HepG2 (cell line): ENCODE measurements around the gene KIAA0232. TPM values are rescaled to one million over a fixed set of nuclear protein-coding genes. Genes with fewer than 3 reads are reported as not detected.

Source experiments
- BRCA1 ChIP-seq: sonication (generic); formaldehyde crosslinking; IDR thresholded peaks from 2 replicates; pipeline ENCODE4 v1.4.0; 2020; ENCODE audit warnings: missing genetic modification reagents
- DDIT3 ChIP-seq: sonication (generic); formaldehyde crosslinking; IDR thresholded peaks from 2 replicates; pipeline ENCODE4 v1.4.0; 2020; ENCODE audit warnings: mild to moderate bottlenecking, missing genetic modification reagents
- FOXC1 ChIP-seq: sonication (generic); formaldehyde crosslinking; IDR thresholded peaks from 2 replicates; pipeline ENCODE4 v1.8.0; 2022; ENCODE audit warnings: mild to moderate bottlenecking, missing genetic modification reagents, borderline replicate concordance
- KDM1A ChIP-seq: IDR thresholded peaks from 2 replicates; pipeline ENCODE4 v1.6.1; 2016; ENCODE audit warnings: missing compliant biosample characterization
- MXD4 ChIP-seq: IDR thresholded peaks from 2 replicates; pipeline ENCODE4 v1.6.1; 2016; ENCODE audit warnings: mild to moderate bottlenecking, missing biosample characterization, missing genetic modification reagents
- SP5 ChIP-seq: IDR thresholded peaks from 2 replicates; pipeline ENCODE4 v1.6.1; 2016; ENCODE audit warnings: low read depth, borderline replicate concordance
- TOE1 ChIP-seq: sonication (generic); formaldehyde crosslinking; IDR thresholded peaks from 2 replicates; pipeline ENCODE4 v1.4.0; 2020; ENCODE audit warnings: mild to moderate bottlenecking, missing genetic modification reagents
- YEATS4 ChIP-seq: sonication (generic); formaldehyde crosslinking; IDR thresholded peaks from 2 replicates; pipeline ENCODE4 v1.4.0; 2020; ENCODE audit warnings: missing genetic modification reagents, borderline replicate concordance
- ZNF605 ChIP-seq: sonication (generic); formaldehyde crosslinking; IDR thresholded peaks from 2 replicates; pipeline ENCODE4 v1.8.0; 2022; ENCODE audit warnings: mild to moderate bottlenecking, missing genetic modification reagents
- ZNF83 ChIP-seq: sonication (generic); formaldehyde crosslinking; IDR thresholded peaks from 2 replicates; pipeline ENCODE4 v1.4.0; 2020; ENCODE audit warnings: missing genetic modification reagents, mild to moderate bottlenecking, borderline replicate concordance
- ZSCAN5A ChIP-seq: sonication (generic); formaldehyde crosslinking; IDR thresholded peaks from 2 replicates; pipeline ENCODE4 v1.8.0; 2022; ENCODE audit warnings: mild to moderate bottlenecking, missing genetic modification reagents, borderline replicate concordance
- polyA plus RNA-seq, 8 experiments: library from polyadenylated mRNA; depleted of rRNA in 3 of 8; stranded (reverse) in 7 of 8; unstranded in 1 of 8; fragments of >200 nt; fragmentation: Illumina TruSeq in 4 of 8; extraction: Trizol in 4 of 8; gene quantifications; 2 replicates each; pipeline versions ENCODE4 v1.2.1 to v1.2.3, GENCODE V29; 2011 to 2016; ENCODE audit warnings: low read depth in 4 of 8, missing spikeins in 1 of 8, mixed read lengths in 1 of 8; ENCODE audit not compliant: insufficient read depth in 1 of 8
- total RNA-seq, 5 experiments: library from RNA; depleted of rRNA; stranded (reverse); fragments of >200 nt; fragmentation: Illumina TruSeq; extraction: Trizol; gene quantifications; 2 replicates each; pipeline ENCODE4 v1.2.3, GENCODE V29; 2016; ENCODE audit warnings: low read depth in 1 of 5

KIAA0232 gene
- total and polyA plus RNA-seq, 2 of the 13 experiments (the other 11 are each of a cell fraction or from before 2014, with no cell fraction given) = 7.8 to 17.1 TPM

GRCh38 chr4:6782147-6782845 lies at the start of gene KIAA0232 (continued):
- TF ChIP-seq TOE1 (no peak), BRCA1 (CRISPR knock-in tag) (no peak), ZSCAN5A (CRISPR knock-in tag) (no peak), FOXC1 (no peak), MXD4 (peak; percentile 56; the same call in 1 of the 2 replicates), ZNF605 (CRISPR knock-in tag) (no peak), SP5 (peak; percentile 88), ZNF83 (no peak), KDM1A (CRISPR knock-in tag) (no peak), YEATS4 (CRISPR knock-in tag) (peak; percentile 86), DDIT3 (CRISPR knock-in tag) (no peak)
